Measurements from ENCODE around the gene UGT8. TPM values are rescaled to one million over a fixed set of nuclear protein-coding genes. Genes with fewer than 3 reads are reported as not detected.

UGT8 gene
- total and polyA plus RNA-seq, 2 donors from 2014 or later, result 20.0 to 42.2 TPM

- peaks cover 0 to 5% (median 0%) of the 10 kb centered on the region in 3 donors for H3K4me1 ChIP-seq (ENCODE audit: control insufficient read depth in 2 of 3, insufficient read depth in 2 of 3, low read depth in 1 of 3, low read length in 3 of 3)
- DNase-seq (no peak), FAIRE-seq (no peak)
- no peak overlapping the region for H3K4me3 ChIP-seq (ENCODE audit: low read length in 3 of 3)
- intact Hi-C loops (cut with DNase I), result no loop called here
- H3K27me3 ChIP-seq (ENCODE audit: control insufficient read depth, insufficient read depth, low read length), result no peaks in the 10 kb centered on the region
- TF ChIP-seq, protein P1, sequence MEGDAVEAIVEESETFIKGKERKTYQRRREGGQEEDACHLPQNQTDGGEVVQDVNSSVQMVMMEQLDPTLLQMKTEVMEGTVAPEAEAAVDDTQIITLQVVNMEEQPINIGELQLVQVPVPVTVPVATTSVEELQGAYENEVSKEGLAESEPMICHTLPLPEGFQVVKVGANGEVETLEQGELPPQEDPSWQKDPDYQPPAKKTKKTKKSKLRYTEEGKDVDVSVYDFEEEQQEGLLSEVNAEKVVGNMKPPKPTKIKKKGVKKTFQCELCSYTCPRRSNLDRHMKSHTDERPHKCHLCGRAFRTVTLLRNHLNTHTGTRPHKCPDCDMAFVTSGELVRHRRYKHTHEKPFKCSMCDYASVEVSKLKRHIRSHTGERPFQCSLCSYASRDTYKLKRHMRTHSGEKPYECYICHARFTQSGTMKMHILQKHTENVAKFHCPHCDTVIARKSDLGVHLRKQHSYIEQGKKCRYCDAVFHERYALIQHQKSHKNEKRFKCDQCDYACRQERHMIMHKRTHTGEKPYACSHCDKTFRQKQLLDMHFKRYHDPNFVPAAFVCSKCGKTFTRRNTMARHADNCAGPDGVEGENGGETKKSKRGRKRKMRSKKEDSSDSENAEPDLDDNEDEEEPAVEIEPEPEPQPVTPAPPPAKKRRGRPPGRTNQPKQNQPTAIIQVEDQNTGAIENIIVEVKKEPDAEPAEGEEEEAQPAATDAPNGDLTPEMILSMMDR (IDR thresholded peaks at IDR 0.05; ENCODE audit: borderline replicate concordance, extremely low read depth, insufficient read depth), result no peak
- no peaks in the 10 kb centered on the region for H3K36me3 ChIP-seq (ENCODE audit: control insufficient read depth in 2 of 3, insufficient read depth in 3 of 3, low read length in 3 of 3)
- no peaks in the 10 kb centered on the region for H3K9me3 ChIP-seq (ENCODE audit: control insufficient read depth in 2 of 3, insufficient read depth in 1 of 3, low read length in 3 of 3)
- no peak overlapping the region for H3K27ac ChIP-seq (ENCODE audit: low read depth in 2 of 2, low read length in 2 of 2)
- H3K9ac ChIP-seq (ENCODE audit: low read length in 3 of 3), result no peak overlapping the region
Measured at GRCh38 chr4:114636192-114636935, 37.8 kb downstream of the UGT8 start.

DNA sequence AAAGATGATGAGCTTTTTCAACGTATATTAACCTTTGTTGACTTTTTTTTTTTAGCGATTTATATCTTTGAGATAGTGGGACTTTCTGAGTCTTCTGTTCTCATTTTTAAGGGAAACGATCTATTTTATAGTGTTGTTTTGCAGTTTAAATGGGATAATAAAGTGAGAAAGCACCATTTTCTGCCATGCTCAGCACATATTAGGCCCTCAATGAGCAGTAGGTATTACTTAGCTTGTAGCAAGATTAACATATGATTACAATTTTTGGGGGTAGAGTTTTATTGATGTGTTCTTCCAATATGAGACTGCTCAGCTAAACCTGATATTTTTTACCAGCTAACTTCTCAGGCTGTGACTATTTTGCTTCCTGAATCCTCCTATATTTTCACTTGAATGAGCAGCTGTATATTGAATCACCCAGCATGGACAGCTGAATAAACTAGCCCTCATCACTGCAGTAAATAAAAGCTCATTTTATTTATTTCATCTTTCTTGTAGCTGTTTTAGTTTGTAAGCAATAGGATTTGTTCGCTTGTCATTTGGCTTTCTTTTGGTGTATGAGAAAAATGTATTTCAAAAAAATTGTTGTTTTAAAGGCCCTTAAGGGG, 43.7 kb downstream of the UGT8 start:
- peaks cover 0 to 8% (median 0%) of the 10 kb centered on the region in 3 donors for H3K4me1 ChIP-seq (ENCODE audit: control insufficient read depth in 2 of 3, insufficient read depth in 2 of 3, low read depth in 1 of 3, low read length in 3 of 3)
- no peak overlapping the region for H3K4me3 ChIP-seq (ENCODE audit: low read length in 3 of 3)
- no peaks in the 10 kb centered on the region for H3K27me3 ChIP-seq (ENCODE audit: control insufficient read depth, insufficient read depth, low read length)
- TF ChIP-seq, protein P1 (IDR thresholded peaks at IDR 0.05; ENCODE audit: borderline replicate concordance, extremely low read depth, insufficient read depth), result no peak
- no peak overlapping the region for H3K9ac ChIP-seq (ENCODE audit: low read length in 3 of 3)
- H3K36me3 ChIP-seq (ENCODE audit: control insufficient read depth in 2 of 3, insufficient read depth in 3 of 3, low read length in 3 of 3), result no peaks in the 10 kb centered on the region
- no peak overlapping the region for H3K27ac ChIP-seq (ENCODE audit: low read depth in 2 of 2, low read length in 2 of 2)
- intact Hi-C loops (cut with DNase I), result no loop called here
- FAIRE-seq (no peak), DNase-seq (peak in 1 of 5 donors; percentile 24)
- H3K9me3 ChIP-seq (ENCODE audit: control insufficient read depth in 2 of 3, insufficient read depth in 1 of 3, low read length in 3 of 3), result no peaks in the 10 kb centered on the region

- Histone ChIP-seq H3K27me3 (ENCODE audit: control insufficient read depth, insufficient read depth, low read length) (no peaks in the 10 kb centered on the region), H3K36me3 (ENCODE audit: control insufficient read depth in 2 of 3, insufficient read depth in 3 of 3, low read length in 3 of 3) (no peaks in the 10 kb centered on the region), H3K4me3 (ENCODE audit: low read length in 3 of 3) (no peak overlapping the region), H3K9me3 (ENCODE audit: control insufficient read depth in 2 of 3, insufficient read depth in 1 of 3, low read length in 3 of 3) (no peaks in the 10 kb centered on the region), H3K4me1 (ENCODE audit: control insufficient read depth in 2 of 3, insufficient read depth in 2 of 3, low read depth in 1 of 3, low read length in 3 of 3) (no peaks in the 10 kb centered on the region), H3K9ac (ENCODE audit: low read length in 3 of 3) (no peak overlapping the region), H3K27ac (ENCODE audit: low read depth in 2 of 2, low read length in 2 of 2) (no peak overlapping the region)
- no peak for FAIRE-seq
- TF ChIP-seq, protein P1 (IDR thresholded peaks at IDR 0.05; ENCODE audit: borderline replicate concordance, extremely low read depth, insufficient read depth), result no peak
- intact Hi-C loops (cut with DNase I), result no loop called here
- DNase-seq, result peak in 1 of 5 donors; percentile 23
Measured at GRCh38 chr4:114649908-114650307, 51.3 kb downstream of the UGT8 start.

Measured in kidney (tissue), 14 donors.